Activated CD4-positive, alpha-beta memory T cell treated with anti-CD3 and anti-CD28 coated beads for 36 hours (primary cell): ENCODE results near the gene SPEG. TPM values are rescaled to one million over a fixed set of nuclear protein-coding genes. Genes with fewer than 3 reads are reported as not detected.

Experiments
- CTCF ChIA-PET: fragments of 350-600 bp; sonication (Branson Sonifier 250); formaldehyde crosslinking; loops from one replicate; lab custom pipeline; 2021; ENCODE audit warnings: antibody characterized with exemption, inconsistent platforms; lab: Charles Lee
- POLR2A ChIA-PET: fragments of 350-600 bp; sonication (Branson Sonifier 250); formaldehyde crosslinking; loops from one replicate; lab custom pipeline; 2021; ENCODE audit warnings: antibody characterized with exemption; lab: Charles Lee
- DNase-seq: peaks from one replicate; pipeline ENCODE4 v3.0.0-alpha.2; 2020
- H3K27ac Mint-ChIP-seq: one replicate; pipeline ENCODE4 v1.8.0; 2021; ENCODE audit warnings: mixed read lengths
- H3K27me3 Mint-ChIP-seq: one replicate; pipeline ENCODE4 v1.8.0; 2021; ENCODE audit warnings: mixed read lengths
- H3K36me3 Mint-ChIP-seq: one replicate; pipeline ENCODE4 v1.8.0; 2021; ENCODE audit warnings: mixed read lengths
- H3K4me1 Mint-ChIP-seq: one replicate; pipeline ENCODE4 v1.8.0; 2021; ENCODE audit warnings: low read depth, mixed read lengths
- H3K4me3 Mint-ChIP-seq: one replicate; pipeline ENCODE4 v1.8.0; 2021; ENCODE audit warnings: mild to moderate bottlenecking, mixed read lengths
- H3K9me3 Mint-ChIP-seq: one replicate; pipeline ENCODE4 v1.8.0; 2021; ENCODE audit warnings: mixed read lengths
- intact Hi-C: fragments of 100-400 bp; cut with micrococcal nuclease; formaldehyde crosslinking; loops from one replicate; pipeline ENCODE4 v1.15.1; 2023
- total RNA-seq, 2 experiments: library from RNA; stranded (reverse); gene quantifications; one replicate each; pipeline ENCODE4 v1.2.3, GENCODE V29; 2021

Gene SPEG
- total RNA-seq, 2 experiments from 2014 or later: 1.1 to 1.7 TPM

- intact Hi-C loops: no loop called here
- no peak for DNase-seq
- no peaks in the 10 kb centered on the region for H3K9me3 Mint-ChIP-seq
- ChIA-PET POLR2A (no interaction called here), CTCF (interaction anchor here (1.0 to 1.2 kb wide), 3 partner anchors 11 to 101 kb away, joined by 3 read pairs; no protein-coding TSS in a partner anchor)
- no peaks in the 10 kb centered on the region for H3K4me1 Mint-ChIP-seq
- no peak overlapping the region for H3K4me3 Mint-ChIP-seq
- no peak overlapping the region for H3K27ac Mint-ChIP-seq
- no peaks in the 10 kb centered on the region for H3K36me3 Mint-ChIP-seq
- peaks cover 17% of the 10 kb centered on the region for H3K27me3 Mint-ChIP-seq
Measured at GRCh38 chr2:219428469-219428868, 6.2 kb upstream of the SPEG start.

GRCh38 chr2:219429958-219430606 lies 4.6 kb upstream of the SPEG start:
- DNase-seq: no peak
- Mint-ChIP-seq H3K4me1 (no peaks in the 10 kb centered on the region), H3K27me3 (peaks cover 20% of the 10 kb centered on the region), H3K4me3 (no peak overlapping the region), H3K9me3 (no peaks in the 10 kb centered on the region), H3K27ac (no peak overlapping the region), H3K36me3 (no peaks in the 10 kb centered on the region)
- ChIA-PET CTCF (interaction anchor here (0.7 to 1.4 kb wide), 3 partner anchors 11 to 99 kb away, joined by 3 to 4 read pairs (median 3); no protein-coding TSS in a partner anchor), POLR2A (no interaction called here)
- intact Hi-C loops: no loop called here

GRCh38 chr2:219430633-219431615 lies 3.7 kb upstream of the SPEG start:
- Mint-ChIP-seq H3K9me3 (no peaks in the 10 kb centered on the region), H3K36me3 (no peaks in the 10 kb centered on the region), H3K27ac (no peak overlapping the region), H3K27me3 (peaks cover 22% of the 10 kb centered on the region), H3K4me1 (no peaks in the 10 kb centered on the region), H3K4me3 (no peak overlapping the region)
- CTCF ChIA-PET: interaction anchor here (0.7 to 1.4 kb wide), 3 partner anchors 12 to 99 kb away, joined by 3 to 4 read pairs (median 3); no protein-coding TSS in a partner anchor
- intact Hi-C loops: no loop called here
- no peak for DNase-seq
- POLR2A ChIA-PET: no interaction called here

GRCh38 chr2:219433666-219434467 lies 776 bp upstream of the SPEG start:
- DNase-seq: peak; percentile 55

GRCh38 chr2:219434468-219434717 lies 250 bp upstream of the SPEG start:
- DNase-seq: no peak
- H3K27me3 Mint-ChIP-seq: peaks cover 25% of the 10 kb centered on the region
- H3K4me1 Mint-ChIP-seq: no peaks in the 10 kb centered on the region
- no peak overlapping the region for H3K4me3 Mint-ChIP-seq
- no peaks in the 10 kb centered on the region for H3K9me3 Mint-ChIP-seq
- CTCF ChIA-PET: interaction anchor here (1.0 to 1.8 kb wide), 5 partner anchors 8 to 99 kb away, joined by 3 to 8 read pairs (median 4); no protein-coding TSS in a partner anchor
- intact Hi-C loops: loop anchor here (2.0 kb wide), 1 partner anchor 32 kb away; no protein-coding TSS in a partner anchor
- no peaks in the 10 kb centered on the region for H3K36me3 Mint-ChIP-seq
- H3K27ac Mint-ChIP-seq: no peak overlapping the region
- POLR2A ChIA-PET: no interaction called here

More at GRCh38 chr2:219433666-219434467, 776 bp upstream of the SPEG start:
- Mint-ChIP-seq H3K9me3 (no peaks in the 10 kb centered on the region), H3K36me3 (no peaks in the 10 kb centered on the region), H3K4me3 (no peak overlapping the region), H3K27me3 (peaks cover 25% of the 10 kb centered on the region), H3K27ac (no peak overlapping the region), H3K4me1 (no peaks in the 10 kb centered on the region)
- ChIA-PET POLR2A (no interaction called here), CTCF (interaction anchor here (0.9 to 1.8 kb wide), 7 partner anchors 8 to 100 kb away, joined by 3 to 8 read pairs (median 4); no protein-coding TSS in a partner anchor)
- intact Hi-C loops: loop anchor here (2.0 kb wide), 1 partner anchor 31 kb away; no protein-coding TSS in a partner anchor

- CTCF ChIA-PET: no interaction called here
- Mint-ChIP-seq H3K27ac (no peak overlapping the region), H3K4me3 (no peak overlapping the region), H3K36me3 (no peaks in the 10 kb centered on the region), H3K27me3 (peaks cover 32% of the 10 kb centered on the region), H3K9me3 (no peaks in the 10 kb centered on the region), H3K4me1 (no peaks in the 10 kb centered on the region)
- POLR2A ChIA-PET: no interaction called here
- intact Hi-C loops: loop anchor here (2.0 kb wide), 1 partner anchor 33 kb away; no protein-coding TSS in a partner anchor
- no peak for DNase-seq
Measured at GRCh38 chr2:219435701-219436100, 1.1 kb downstream of the SPEG start.

- Mint-ChIP-seq H3K4me1 (peaks cover 8% of the 10 kb centered on the region), H3K27ac (no peak overlapping the region), H3K9me3 (no peaks in the 10 kb centered on the region), H3K27me3 (peaks cover 39% of the 10 kb centered on the region), H3K36me3 (no peaks in the 10 kb centered on the region), H3K4me3 (no peak overlapping the region)
- ChIA-PET POLR2A (no interaction called here), CTCF (no interaction called here)
- DNase-seq: no peak
- intact Hi-C loops: no loop called here
Measured at GRCh38 chr2:219436491-219436890, 1.8 kb downstream of the SPEG start.

GRCh38 chr2:219437141-219437540 lies 2.5 kb downstream of the SPEG start:
- ChIA-PET CTCF (no interaction called here), POLR2A (no interaction called here)

GRCh38 chr2:219437690-219438206 lies 3.1 kb downstream of the SPEG start:
- no peaks in the 10 kb centered on the region for H3K36me3 Mint-ChIP-seq
- intact Hi-C loops: no loop called here
- no peak for DNase-seq
- ChIA-PET CTCF (no interaction called here), POLR2A (no interaction called here)
- H3K9me3 Mint-ChIP-seq: no peaks in the 10 kb centered on the region
- peaks cover 39% of the 10 kb centered on the region for H3K27me3 Mint-ChIP-seq
- no peak overlapping the region for H3K27ac Mint-ChIP-seq
- peaks cover 11% of the 10 kb centered on the region for H3K4me1 Mint-ChIP-seq
- no peak overlapping the region for H3K4me3 Mint-ChIP-seq

More at GRCh38 chr2:219437141-219437540, 2.5 kb downstream of the SPEG start:
- Mint-ChIP-seq H3K4me1 (peaks cover 8% of the 10 kb centered on the region), H3K4me3 (no peak overlapping the region), H3K36me3 (no peaks in the 10 kb centered on the region), H3K27me3 (peaks cover 39% of the 10 kb centered on the region), H3K27ac (no peak overlapping the region), H3K9me3 (no peaks in the 10 kb centered on the region)
- intact Hi-C loops: no loop called here
- DNase-seq: no peak

- Mint-ChIP-seq H3K27ac (no peak overlapping the region), H3K27me3 (peaks cover 36% of the 10 kb centered on the region), H3K36me3 (no peaks in the 10 kb centered on the region), H3K4me1 (peaks cover 11% of the 10 kb centered on the region), H3K9me3 (no peaks in the 10 kb centered on the region), H3K4me3 (no peak overlapping the region)
- DNase-seq: no peak
- CTCF ChIA-PET: interaction anchor here (0.6 to 1.5 kb wide), 4 partner anchors 38 to 301 kb away, joined by 3 read pairs; no protein-coding TSS in a partner anchor
- intact Hi-C loops: no loop called here
- POLR2A ChIA-PET: no interaction called here
Measured at GRCh38 chr2:219438453-219438852, 3.8 kb downstream of the SPEG start.

- intact Hi-C loops: no loop called here
- Mint-ChIP-seq H3K36me3 (no peaks in the 10 kb centered on the region), H3K4me1 (peaks cover 11% of the 10 kb centered on the region), H3K4me3 (no peak overlapping the region), H3K9me3 (no peaks in the 10 kb centered on the region), H3K27ac (no peak overlapping the region), H3K27me3 (peaks cover 29% of the 10 kb centered on the region)
- CTCF ChIA-PET: interaction anchor here (1.2 to 1.5 kb wide), 3 partner anchors 12 to 37 kb away, joined by 3 read pairs; no protein-coding TSS in a partner anchor
- POLR2A ChIA-PET: no interaction called here
- DNase-seq: no peak
Measured at GRCh38 chr2:219439506-219439905, 4.9 kb downstream of the SPEG start.
